Mesodermal cell (in vitro differentiated cells): Measurements from ENCODE around the gene HOXB6.
A peak's percentile ranks its signal among the peaks of the same experiment; 100 is the strongest.

Experiments used
- H3K27ac ChIP-seq: 2 replicates; pipeline ENCODE4 v1.7.0; 2013; ENCODE audit warnings: mild to moderate bottlenecking, low read depth, low read length, moderate library complexity; ENCODE audit not compliant: severe bottlenecking
- H3K36me3 ChIP-seq: 2 replicates; pipeline ENCODE4 v1.7.1; 2013; ENCODE audit warnings: mild to moderate bottlenecking, low read length, moderate library complexity; ENCODE audit not compliant: control insufficient read depth, insufficient read depth
- H3K4me1 ChIP-seq: one replicate; pipeline ENCODE4 v1.7.1; 2013; ENCODE audit warnings: mild to moderate bottlenecking, low read length; ENCODE audit not compliant: insufficient read depth, control insufficient read depth, poor library complexity, severe bottlenecking
- H3K4me3 ChIP-seq: 2 replicates; pipeline ENCODE4 v1.7.0; 2013; ENCODE audit warnings: low read length, control low read depth, mild to moderate bottlenecking; ENCODE audit not compliant: insufficient read depth, poor library complexity, severe bottlenecking; ENCODE audit errors: extremely low read depth
- H3K9me3 ChIP-seq: 2 replicates; pipeline ENCODE4 v1.7.1; 2013; ENCODE audit warnings: mild to moderate bottlenecking, low read length, moderate library complexity; ENCODE audit not compliant: control insufficient read depth
- WGBS, 2 experiments: methylation state at CpG; one replicate each; pipeline ENCODE4 v1.1.5; 2013; ENCODE audit warnings: missing lambda C conversion rate in 2 of 2; ENCODE audit not compliant: insufficient coverage in 2 of 2; 5-methylcytosine and 5-hydroxymethylcytosine counted together

Gene HOXB6

GRCh38 chr17:48603959-48604769 lies 622 bp downstream of the HOXB6 start:
- Histone ChIP-seq H3K27ac (peak overlapping the region; percentile 69), H3K9me3 (no peaks in the 10 kb centered on the region), H3K4me3 (peak overlapping the region; percentile 33), H3K36me3 (no peaks in the 10 kb centered on the region), H3K4me1 (peaks cover 9% of the 10 kb centered on the region)
- WGBS, 2 experiments = 0 to 1% methylated on average over 6 to 11 of the region's 21 CpGs

- Histone ChIP-seq H3K4me1 (peaks cover 12% of the 10 kb centered on the region), H3K36me3 (no peaks in the 10 kb centered on the region), H3K9me3 (no peaks in the 10 kb centered on the region), H3K27ac (peak overlapping the region; percentile 91), H3K4me3 (peak overlapping the region; percentile 33)
- WGBS, 2 experiments = 6 to 12% methylated on average over 17 to 23 of the region's 35 CpGs
Observed at GRCh38 chr17:48601539-48602425, 3.0 kb downstream of the HOXB6 start.

GRCh38 chr17:48601207-48601538 lies 3.6 kb downstream of the HOXB6 start:
- 0 to 6% methylated on average over 2 of the region's 4 CpGs for WGBS, 2 experiments
- H3K9me3 ChIP-seq = no peaks in the 10 kb centered on the region
- H3K4me3 ChIP-seq = peak overlapping the region; percentile 33
- H3K4me1 ChIP-seq = peaks cover 13% of the 10 kb centered on the region
- no peaks in the 10 kb centered on the region for H3K36me3 ChIP-seq
- peak overlapping the region; percentile 91 for H3K27ac ChIP-seq

- H3K9me3 ChIP-seq = no peaks in the 10 kb centered on the region
- no peaks in the 10 kb centered on the region for H3K36me3 ChIP-seq
- WGBS, 2 experiments = 6% methylated on average over 12 to 14 of the region's 17 CpGs
- peak overlapping the region; percentile 33 for H3K4me3 ChIP-seq
- H3K4me1 ChIP-seq = peaks cover 17% of the 10 kb centered on the region
- peak overlapping the region; percentile 91 for H3K27ac ChIP-seq
Observed at GRCh38 chr17:48600244-48601098, 4.3 kb downstream of the HOXB6 start.

- 20% methylated on average over 1 of the region's 5 CpGs; no CpG with 5 or more reads in 1 of the 2 experiments for WGBS, 2 experiments
- peaks cover 25% of the 10 kb centered on the region for H3K4me1 ChIP-seq
- H3K27ac ChIP-seq = peak overlapping the region; percentile 91
- peak overlapping the region; percentile 54 for H3K4me3 ChIP-seq
- H3K9me3 ChIP-seq = no peaks in the 10 kb centered on the region
- no peaks in the 10 kb centered on the region for H3K36me3 ChIP-seq
Observed at GRCh38 chr17:48599354-48599753, 5.4 kb downstream of the HOXB6 start.

GRCh38 chr17:48598736-48599135 lies 6.0 kb downstream of the HOXB6 start:
- H3K27ac ChIP-seq = peak overlapping the region; percentile 91
- H3K4me1 ChIP-seq = peaks cover 29% of the 10 kb centered on the region
- 10 to 11% methylated on average over 3 to 4 of the region's 7 CpGs for WGBS, 2 experiments
- H3K4me3 ChIP-seq = peak overlapping the region; percentile 54
- H3K36me3 ChIP-seq = no peaks in the 10 kb centered on the region
- no peaks in the 10 kb centered on the region for H3K9me3 ChIP-seq

- 1% methylated on average over 42 to 62 of the region's 68 CpGs for WGBS, 2 experiments
- H3K27ac ChIP-seq = peak overlapping the region; percentile 91
- H3K36me3 ChIP-seq = no peaks in the 10 kb centered on the region
- H3K9me3 ChIP-seq = no peaks in the 10 kb centered on the region
- H3K4me3 ChIP-seq = peak overlapping the region; percentile 54
- peaks cover 29% of the 10 kb centered on the region for H3K4me1 ChIP-seq
Observed at GRCh38 chr17:48597778-48598631, 6.8 kb downstream of the HOXB6 start.

- H3K4me1 ChIP-seq = peaks cover 29% of the 10 kb centered on the region
- H3K4me3 ChIP-seq = peak overlapping the region; percentile 54
- H3K9me3 ChIP-seq = no peaks in the 10 kb centered on the region
- no peaks in the 10 kb centered on the region for H3K36me3 ChIP-seq
- H3K27ac ChIP-seq = peak overlapping the region; percentile 91
- 3 to 5% methylated on average over 12 to 15 of the region's 16 CpGs for WGBS, 2 experiments
Observed at GRCh38 chr17:48597528-48597777, 7.3 kb downstream of the HOXB6 start.

- Histone ChIP-seq H3K27ac (peak overlapping the region; percentile 91), H3K36me3 (no peaks in the 10 kb centered on the region), H3K4me1 (peaks cover 27% of the 10 kb centered on the region), H3K4me3 (peak overlapping the region; percentile 54), H3K9me3 (no peaks in the 10 kb centered on the region)
- 6 to 8% methylated on average over 18 to 20 of the region's 26 CpGs for WGBS, 2 experiments
Observed at GRCh38 chr17:48596735-48597527, 7.9 kb downstream of the HOXB6 start.
